PC-3 (cell line): Measurements from ENCODE around the gene CAPS2. TPM values are rescaled to one million over a fixed set of nuclear protein-coding genes. Genes with fewer than 3 reads are reported as not detected.

Experiments used
- ATAC-seq: fragments of 200-7000 bp; cut with Tn5 transposase; 2 replicates; pipeline ENCODE4 v1.9.1; 2020; ENCODE audit warnings: mild to moderate bottlenecking, moderate library complexity
- BruUV-seq: library from RNA; stranded (reverse); fragments of 400-500 nt; replicated peaks from 2 replicates; lab custom pipeline; 2021; lab: Mats Ljungman, UMichigan
- CTCF ChIA-PET: fragments of 300-600 bp; sonication (Branson Sonifier 250); formaldehyde crosslinking; loops from one replicate; lab custom pipeline; 2022; ENCODE audit warnings: antibody characterized with exemption; lab: Charles Lee
- POLR2A ChIA-PET: fragments of 300-600 bp; sonication (Branson Sonifier 250); formaldehyde crosslinking; loops from one replicate; lab custom pipeline; 2022; ENCODE audit warnings: antibody characterized with exemption; ENCODE audit not compliant: unreplicated experiment; lab: Charles Lee
- DNase-seq: peaks from one replicate; pipeline ENCODE4 v3.0.0-alpha.2; 2015
- H2AFZ ChIP-seq: fragments of 300-600 bp; sonication (generic); 2 replicates; pipeline ENCODE4 v1.6.0; 2016; ENCODE audit warnings: antibody characterized with exemption, low read length
- H3F3A ChIP-seq: fragments of 300-600 bp; sonication (generic); one replicate; pipeline ENCODE4 v1.6.0; 2017; ENCODE audit warnings: antibody characterized with exemption, low read length, control low read depth, mild to moderate bottlenecking; ENCODE audit not compliant: unreplicated experiment
- H3K27ac ChIP-seq: fragments of 300-600 bp; sonication (generic); 2 replicates; pipeline ENCODE4 v1.5.1; 2016; ENCODE audit warnings: mild to moderate bottlenecking, low read length
- H3K27me3 ChIP-seq: fragments of 300-600 bp; sonication (generic); 2 replicates; pipeline ENCODE4 v1.6.1; 2016; ENCODE audit warnings: low read length, mixed read lengths
- H3K36me3 ChIP-seq: fragments of 300-600 bp; sonication (generic); 2 replicates; pipeline ENCODE4 v1.6.1; 2016; ENCODE audit warnings: low read depth, mixed run types, low read length, mixed read lengths
- H3K4me1 ChIP-seq: fragments of 300-600 bp; sonication (generic); 2 replicates; pipeline ENCODE4 v1.5.1; 2016; ENCODE audit warnings: low read length; ENCODE audit not compliant: insufficient read depth
- H3K4me2 ChIP-seq: fragments of 300-600 bp; sonication (generic); 2 replicates; pipeline ENCODE4 v1.6.0; 2016; ENCODE audit warnings: low read length
- H3K4me3 ChIP-seq: fragments of 300-600 bp; sonication (generic); 2 replicates; pipeline ENCODE4 v1.5.1; 2016; ENCODE audit warnings: mild to moderate bottlenecking, low read length, mixed read lengths
- H3K79me2 ChIP-seq: fragments of 300-600 bp; sonication (generic); 2 replicates; pipeline ENCODE4 v1.6.1; 2017; ENCODE audit warnings: low read length, mixed read lengths
- H3K9ac ChIP-seq: fragments of 300-600 bp; sonication (generic); 2 replicates; pipeline ENCODE4 v1.6.0; 2016; ENCODE audit warnings: mild to moderate bottlenecking, low read length
- H3K9me2 ChIP-seq: fragments of 300-600 bp; sonication (generic); replicated peaks from 2 replicates; pipeline ENCODE4 v1.6.1; 2016; ENCODE audit warnings: mixed run types, low read length, mixed read lengths
- H3K9me3 ChIP-seq: fragments of 300-600 bp; sonication (generic); 2 replicates; pipeline ENCODE4 v1.6.1; 2016; ENCODE audit warnings: low read length, mixed read lengths
- H4K20me1 ChIP-seq: fragments of 300-600 bp; sonication (generic); 2 replicates; pipeline ENCODE4 v1.6.1; 2016; ENCODE audit warnings: low read length, mixed read lengths
- CTCF ChIP-seq: fragments of 300-600 bp; sonication (generic); conservative IDR thresholded peaks from 2 replicates; pipeline ENCODE4 v1.5.1; 2017; ENCODE audit warnings: antibody characterized with exemption, low read depth, mild to moderate bottlenecking, low read length
- EZH2 ChIP-seq: fragments of 300-600 bp; sonication (generic); IDR thresholded peaks from one replicate; pipeline ENCODE4 v1.6.1; 2017; ENCODE audit warnings: antibody characterized with exemption, mild to moderate bottlenecking, low read length; ENCODE audit not compliant: unreplicated experiment
- EZH2phosphoT487 ChIP-seq: fragments of 300-600 bp; sonication (generic); IDR thresholded peaks from 2 replicates; pipeline ENCODE4 v1.6.1; 2018; ENCODE audit warnings: mild to moderate bottlenecking, antibody characterized with exemption, low read length, borderline replicate concordance
- intact Hi-C: fragments of 100-400 bp; cut with micrococcal nuclease; formaldehyde crosslinking; loops from 2 replicates; pipeline ENCODE4 v1.9.0; 2023
- total RNA-seq: library from RNA; depleted of rRNA; stranded (reverse); fragments of >200 nt; gene quantifications from 2 replicates; pipeline ENCODE4 v1.2.3, GENCODE V29; 2014

Gene CAPS2
- total RNA-seq, 1 experiment from 2014 or later = 8.4 TPM

- H3K9ac ChIP-seq = no peak overlapping the region
- no peak for ATAC-seq
- no TSS peak for BruUV-seq
- ChIA-PET CTCF (no interaction called here), POLR2A (no interaction called here)
- H3K4me1 ChIP-seq = no peaks in the 10 kb centered on the region
- DNase-seq = no peak
- no peak overlapping the region for H3K27ac ChIP-seq
- H4K20me1 ChIP-seq = no peaks in the 10 kb centered on the region
- no peaks in the 10 kb centered on the region for H3K9me3 ChIP-seq
- intact Hi-C loops = no loop called here
- no peak overlapping the region for H3K4me3 ChIP-seq
- H3K36me3 ChIP-seq = no peaks in the 10 kb centered on the region
- H3K4me2 ChIP-seq = no peak overlapping the region
- TF ChIP-seq CTCF (no peak), EZH2 (no peak), EZH2phosphoT487 (no peak)
- no peaks in the 10 kb centered on the region for H3K27me3 ChIP-seq
- H3K79me2 ChIP-seq = no peaks in the 10 kb centered on the region
- H3K9me2 ChIP-seq = no peaks in the 10 kb centered on the region
- no peak overlapping the region for H2AFZ ChIP-seq
- H3F3A ChIP-seq = no peaks in the 10 kb centered on the region
Observed at GRCh38 chr12:75259143-75259542, 71.0 kb downstream of the CAPS2 start.

- Histone ChIP-seq H3K4me1 (no peaks in the 10 kb centered on the region), H3K27me3 (no peaks in the 10 kb centered on the region), H3K9me3 (no peaks in the 10 kb centered on the region), H3K4me3 (no peak overlapping the region), H3K36me3 (no peaks in the 10 kb centered on the region), H3K27ac (no peak overlapping the region), H3K79me2 (no peaks in the 10 kb centered on the region), H3K4me2 (no peak overlapping the region), H3K9me2 (no peaks in the 10 kb centered on the region), H4K20me1 (no peaks in the 10 kb centered on the region), H3F3A (no peaks in the 10 kb centered on the region), H2AFZ (no peak overlapping the region), H3K9ac (no peak overlapping the region)
- no peak for ATAC-seq
- CTCF ChIA-PET = no interaction called here
- intact Hi-C loops = no loop called here
- BruUV-seq = no TSS peak
- no peak for DNase-seq
- POLR2A ChIA-PET = no interaction called here
- TF ChIP-seq CTCF = no peak
- TF ChIP-seq EZH2 = no peak
- TF ChIP-seq EZH2phosphoT487 = no peak
Observed at GRCh38 chr12:75257510-75257909, 72.6 kb downstream of the CAPS2 start.

- BruUV-seq = no TSS peak
- H3K9me3 ChIP-seq = 0 out of 2 replicates have a peak, but pooled peaks cover 6% of the 10 kb centered on the region
- no peak for TF ChIP-seq EZH2phosphoT487
- TF ChIP-seq CTCF = no peak
- no peak for TF ChIP-seq EZH2
- no peaks in the 10 kb centered on the region for H3F3A ChIP-seq
- H3K4me3 ChIP-seq = no peak overlapping the region
- H3K4me2 ChIP-seq = no peak overlapping the region
- no peaks in the 10 kb centered on the region for H3K27me3 ChIP-seq
- intact Hi-C loops = no loop called here
- ATAC-seq = no peak
- H3K79me2 ChIP-seq = no peaks in the 10 kb centered on the region
- no peak overlapping the region for H3K9ac ChIP-seq
- no peaks in the 10 kb centered on the region for H3K36me3 ChIP-seq
- no peaks in the 10 kb centered on the region for H3K4me1 ChIP-seq
- POLR2A ChIA-PET = no interaction called here
- no peaks in the 10 kb centered on the region for H4K20me1 ChIP-seq
- H3K9me2 ChIP-seq = no peaks in the 10 kb centered on the region
- no peak overlapping the region for H3K27ac ChIP-seq
- CTCF ChIA-PET = interaction anchor here (0.7 kb wide), 1 partner anchor 169 kb away, joined by 4 read pairs; no protein-coding TSS in a partner anchor
- H2AFZ ChIP-seq = no peak overlapping the region
- no peak for DNase-seq
Observed at GRCh38 chr12:75245108-75245507, 85.0 kb downstream of the CAPS2 start.
